SU-DHL-6 (cell line): ENCODE data around the gene RRP15.
A peak's percentile ranks its signal among the peaks of the same experiment; 100 is the strongest.

Experiments used
- H2AFZ ChIP-seq: fragments of 200-600 bp; sonication (generic); 2 replicates; pipeline ENCODE4 v1.6.1; 2014; ENCODE audit warnings: low read depth, mild to moderate bottlenecking, moderate library complexity, mixed read lengths, antibody characterized with exemption, low read length; ENCODE audit not compliant: severe bottlenecking
- H3F3A ChIP-seq: fragments of 200-600 bp; shearing (Covaris generic); 2 replicates; pipeline ENCODE4 v1.6.0; 2016; ENCODE audit warnings: antibody characterized with exemption, mild to moderate bottlenecking; ENCODE audit not compliant: insufficient read depth
- H3K27ac ChIP-seq: fragments of 200-600 bp; sonication (generic); 2 replicates; pipeline ENCODE4 v1.5.1; 2016; ENCODE audit warnings: low read depth, mild to moderate bottlenecking, low read length, moderate library complexity, mixed read lengths
- H3K27me3 ChIP-seq: fragments of 200-600 bp; sonication (generic), shearing (Covaris generic); 2 replicates; pipeline ENCODE4 v1.6.0; 2014; ENCODE audit warnings: mild to moderate bottlenecking, low read length
- H3K36me3 ChIP-seq: fragments of 200-600 bp; sonication (generic); 2 replicates; pipeline ENCODE4 v1.6.1; 2014; ENCODE audit warnings: mild to moderate bottlenecking, low read length, mixed read lengths
- H3K4me2 ChIP-seq: fragments of 300-600, 200-600 bp; shearing (Covaris generic), sonication (generic); 2 replicates; pipeline ENCODE4 v1.6.0; 2014; ENCODE audit warnings: low read length, low read depth, mild to moderate bottlenecking; ENCODE audit not compliant: poor library complexity, severe bottlenecking
- H3K4me3 ChIP-seq: fragments of 200-600 bp; sonication (generic); 2 replicates; pipeline ENCODE4 v1.5.1; 2014; ENCODE audit warnings: antibody characterized with exemption, low read length, mild to moderate bottlenecking, mixed read lengths; ENCODE audit not compliant: insufficient read depth, poor library complexity, severe bottlenecking
- H3K79me2 ChIP-seq: fragments of 200-600 bp; sonication (generic); 2 replicates; pipeline ENCODE4 v1.6.1; 2014; ENCODE audit warnings: mild to moderate bottlenecking, low read length, moderate library complexity; ENCODE audit not compliant: insufficient read depth
- H3K9ac ChIP-seq: fragments of 200-600 bp; sonication (generic); 2 replicates; pipeline ENCODE4 v1.7.0; 2014; ENCODE audit warnings: mild to moderate bottlenecking, low read length
- H3K9me2 ChIP-seq: fragments of 200-600 bp; sonication (generic); replicated peaks from 2 replicates; pipeline ENCODE4 v1.6.1; 2014; ENCODE audit warnings: low read length; ENCODE audit not compliant: insufficient read depth
- H3K9me3 ChIP-seq: fragments of 200-600 bp; sonication (generic); 2 replicates; pipeline ENCODE4 v1.6.1; 2014; ENCODE audit warnings: low read length, mixed read lengths; ENCODE audit not compliant: insufficient read depth
- H4K20me1 ChIP-seq: fragments of 200-600 bp; sonication (generic); 2 replicates; pipeline ENCODE4 v1.6.1; 2014; ENCODE audit warnings: low read depth, mild to moderate bottlenecking, antibody characterized with exemption, low read length, moderate library complexity, mixed read lengths
- CTCF ChIP-seq: fragments of 200-600 bp; sonication (generic); IDR thresholded peaks from one replicate; pipeline ENCODE4 v1.5.1; 2017; ENCODE audit warnings: antibody characterized with exemption, mild to moderate bottlenecking, low read length, moderate library complexity; ENCODE audit not compliant: insufficient read depth, poor library complexity, severe bottlenecking
- EZH2phosphoT487 ChIP-seq: fragments of 200-600 bp; sonication (generic), shearing (Covaris generic); conservative IDR thresholded peaks from 2 replicates; pipeline ENCODE4 v1.6.1; 2018; ENCODE audit warnings: mild to moderate bottlenecking, antibody characterized with exemption, low read length, moderate library complexity, mixed read lengths

RRP15 gene

GRCh38 chr1:218339267-218339831 lies 54.3 kb downstream of the RRP15 start:
- H3K9me3 ChIP-seq, result no peaks in the 10 kb centered on the region
- H3K9me2 ChIP-seq, result no peaks in the 10 kb centered on the region
- H3F3A ChIP-seq, result no peaks in the 10 kb centered on the region; the same call in 1 of the 2 replicates
- no peaks in the 10 kb centered on the region for H3K79me2 ChIP-seq
- H3K4me3 ChIP-seq, result no peak overlapping the region
- H2AFZ ChIP-seq, result no peak overlapping the region
- no peak overlapping the region for H3K27ac ChIP-seq
- H3K4me2 ChIP-seq, result no peak overlapping the region
- H3K27me3 ChIP-seq, result no peaks in the 10 kb centered on the region
- no peak overlapping the region for H3K9ac ChIP-seq
- no peaks in the 10 kb centered on the region; the same call in 1 of the 2 replicates for H4K20me1 ChIP-seq
- H3K36me3 ChIP-seq, result no peaks in the 10 kb centered on the region
- TF ChIP-seq EZH2phosphoT487 (no peak), CTCF (peak; percentile 58)

GRCh38 chr1:218341325-218341724 lies 56.2 kb downstream of the RRP15 start:
- Histone ChIP-seq H3K9me3 (no peaks in the 10 kb centered on the region), H3K4me2 (no peak overlapping the region), H3F3A (no peaks in the 10 kb centered on the region; the same call in 1 of the 2 replicates), H3K27ac (no peak overlapping the region), H3K9me2 (no peaks in the 10 kb centered on the region), H3K27me3 (no peaks in the 10 kb centered on the region), H3K36me3 (no peaks in the 10 kb centered on the region), H3K4me3 (no peak overlapping the region), H3K9ac (no peak overlapping the region), H3K79me2 (no peaks in the 10 kb centered on the region), H2AFZ (no peak overlapping the region), H4K20me1 (no peaks in the 10 kb centered on the region; the same call in 1 of the 2 replicates)
- TF ChIP-seq CTCF (no peak), EZH2phosphoT487 (no peak)

GRCh38 chr1:218342091-218342490 lies 57.0 kb downstream of the RRP15 start:
- Histone ChIP-seq H3K4me2 (no peak overlapping the region), H3K9ac (no peak overlapping the region), H2AFZ (no peak overlapping the region), H3K9me2 (no peaks in the 10 kb centered on the region), H3K79me2 (no peaks in the 10 kb centered on the region), H3K27me3 (no peaks in the 10 kb centered on the region), H4K20me1 (no peaks in the 10 kb centered on the region; the same call in 1 of the 2 replicates), H3K4me3 (no peak overlapping the region), H3K36me3 (no peaks in the 10 kb centered on the region), H3F3A (no peaks in the 10 kb centered on the region), H3K27ac (no peak overlapping the region), H3K9me3 (no peaks in the 10 kb centered on the region)
- TF ChIP-seq EZH2phosphoT487 (no peak), CTCF (no peak)
